Measurements from ENCODE around the gene PLAGL1. TPM values are rescaled to one million over a fixed set of nuclear protein-coding genes. Genes with fewer than 3 reads are reported as not detected.

Gene PLAGL1
- total and polyA plus RNA-seq, 2 of the 8 experiments (the other 6 are each of a cell fraction or from before 2014, with no cell fraction given): 0.94 to 1.1 TPM

- Histone ChIP-seq H2BK12ac (ENCODE audit: low read depth, low read length) (no peak overlapping the region), H4K20me1 (replicated peaks in 1 of 2; ENCODE audit: control insufficient read depth in 1 of 2, insufficient read depth in 2 of 2, low read length in 2 of 2) (no peaks in the 10 kb centered on the region), H3K79me2 (ENCODE audit: control insufficient read depth in 1 of 2, insufficient read depth in 2 of 2, low read length in 2 of 2) (no peaks in the 10 kb centered on the region), H3K23me2 (ENCODE audit: low read depth, low read length) (no peaks in the 10 kb centered on the region), H3K4me3 (ENCODE audit: extremely low read depth in 1 of 4, insufficient read depth in 2 of 4, low read depth in 3 of 4, low read length in 4 of 4) (no peak overlapping the region), H3K4ac (replicated peaks; ENCODE audit: insufficient read length, low read depth, low read length) (no peak overlapping the region), H3K23ac (ENCODE audit: insufficient read length) (no peak overlapping the region), H4K5ac (ENCODE audit: insufficient read length, low read depth, low read length) (no peak overlapping the region), H2BK5ac (ENCODE audit: low read depth, low read length) (no peak overlapping the region), H3K14ac (ENCODE audit: insufficient read length) (no peak overlapping the region), H3K27ac (ENCODE audit: low read depth, low read length) (no peak overlapping the region), H3K36me3 (ENCODE audit: control insufficient read depth in 2 of 4, insufficient read depth in 4 of 4, low read length in 3 of 4) (no peaks in the 10 kb centered on the region), H2BK15ac (ENCODE audit: low read length) (no peak overlapping the region), H2BK120ac (replicated peaks; ENCODE audit: low read depth, low read length) (no peak overlapping the region), H4K91ac (replicated peaks; ENCODE audit: insufficient read length, low read length) (no peak overlapping the region), H3K56ac (replicated peaks; ENCODE audit: insufficient read length, low read depth, low read length) (no peak overlapping the region), H4K8ac (ENCODE audit: extremely low read depth, insufficient read depth, low read length) (no peak overlapping the region), H3K27me3 (replicated peaks in 1 of 4; ENCODE audit: control insufficient read depth in 3 of 4, extremely low read depth in 1 of 4, insufficient read depth in 3 of 4, low read length in 3 of 4) (no peaks in the 10 kb centered on the region), H3K9ac (replicated peaks in 1 of 4; ENCODE audit: extremely low read depth in 1 of 4, low read depth in 3 of 4, low read length in 3 of 4) (no peak overlapping the region), H3K9me3 (ENCODE audit: insufficient read depth in 2 of 2, low read depth in 1 of 2, low read length in 1 of 2) (no peaks in the 10 kb centered on the region), H3K79me1 (ENCODE audit: low read depth, low read length) (no peaks in the 10 kb centered on the region), H3K18ac (ENCODE audit: extremely low read depth, low read length) (no peak overlapping the region), H3K4me1 (replicated peaks in 1 of 4; ENCODE audit: control insufficient read depth in 3 of 4, insufficient read depth in 4 of 4, low read length in 3 of 4) (no peaks in the 10 kb centered on the region), H2AK5ac (ENCODE audit: low read depth, low read length) (no peak overlapping the region), H2AFZ (ENCODE audit: low read length) (no peak overlapping the region), H2BK20ac (ENCODE audit: low read length) (no peak overlapping the region), H3K4me2 (ENCODE audit: insufficient read depth in 1 of 2, low read depth in 2 of 2, low read length in 2 of 2) (no peak overlapping the region)
- TF ChIP-seq TEAD4 (IDR thresholded peaks at IDR 0.05; ENCODE audit: low read depth, low read length): no peak
- no peak for TF ChIP-seq KDM4A (IDR thresholded peaks at IDR 0.05; ENCODE audit: low read depth, low read length, severe bottlenecking)
- no peak for TF ChIP-seq CBX5 (IDR thresholded peaks at IDR 0.05; ENCODE audit: low read depth, low read length)
- no peak for TF ChIP-seq SIRT6 (IDR thresholded peaks at IDR 0.05; ENCODE audit: low read length)
- TF ChIP-seq TAF7 (optimal IDR thresholded peaks at IDR 0.05; ENCODE audit: borderline replicate concordance, low read depth, low read length): no peak
- TF ChIP-seq YY1 (IDR thresholded peaks at IDR 0.05; ENCODE audit: low read depth, low read length): no peak
- no peak for TF ChIP-seq CBX8 (IDR thresholded peaks at IDR 0.05; ENCODE audit: borderline replicate concordance, low read depth, low read length)
- no peak for TF ChIP-seq RNF2 (IDR thresholded peaks at IDR 0.05; ENCODE audit: borderline replicate concordance, low read depth, low read length, missing control alignments, poor library complexity, severe bottlenecking)
- no peak for TF ChIP-seq CEBPB (IDR thresholded peaks at IDR 0.05; ENCODE audit: low read depth, low read length)
- CTCF ChIA-PET (ENCODE audit: partially characterized antibody): interaction anchor here (0.6 to 3.2 kb wide), 5 partner anchors 14 to 886 kb away, joined by 3 to 16 read pairs (median 4); no protein-coding TSS in a partner anchor
- POLR2A ChIA-PET (ENCODE audit: partially characterized antibody): no interaction called here
- FAIRE-seq (no peak), DNase-seq (ENCODE audit: low read depth in 1 of 2, low spot score in 2 of 2) (no peak)
Observed at GRCh38 chr6:144027932-144028587, 20.0 kb upstream of the PLAGL1 start.
